A549 (cell line): ENCODE measurements around the gene SIM1. TPM values are rescaled to one million over a fixed set of nuclear protein-coding genes. Genes with fewer than 3 reads are reported as not detected.

Source experiments
- ATAC-seq, 2 experiments: fragments of 200-7000 bp in 1 of 2; fragments of >200 bp in 1 of 2; cut with Nextera tagmentation in 1 of 2; cut with Tn5 transposase in 1 of 2; 3 replicates each; pipeline versions ENCODE4 v1.8.0 to v1.9.1; 2018 to 2020; ENCODE audit warnings: mild to moderate bottlenecking in 1 of 2, moderate library complexity in 1 of 2
- CTCF ChIA-PET: fragments of 300-600 bp; sonication (Branson Sonifier 250); formaldehyde crosslinking; extraction: SDS; loops from one replicate; lab custom pipeline; 2021; ENCODE audit warnings: antibody characterized with exemption, inconsistent platforms; lab: Yijun Ruan, JAX
- POLR2A ChIA-PET: fragments of 350-600 bp; formaldehyde crosslinking; extraction: SDS; loops from one replicate; lab custom pipeline; 2021; ENCODE audit warnings: antibody characterized with exemption, inconsistent platforms; lab: Yijun Ruan, JAX
- DNase-seq, 2 experiments: peaks; one replicate each; pipeline versions ENCODE4 v3.0.0 to v3.0.0-alpha.2; 2011 to 2016; ENCODE audit warnings: low read depth in 1 of 2, low spot score in 1 of 2
- FAIRE-seq: peaks from 2 replicates; lab custom pipeline; 2011; peaks lifted over from hg19 to GRCh38; lab: Jason Lieb, UNC
- H3K27ac ChIP-seq, 2 experiments: fragments of >200 bp; sonication (Bioruptor Twin); formaldehyde crosslinking; 3 replicates each; pipeline ENCODE4 v1.5.1; 2016 to 2017
- H3K4me1 ChIP-seq: fragments of >200 bp; sonication (Bioruptor Twin); formaldehyde crosslinking; 3 replicates; pipeline ENCODE4 v1.6.1; 2016
- H3K4me2 ChIP-seq: fragments of >200 bp; sonication (Bioruptor Twin); formaldehyde crosslinking; 3 replicates; pipeline ENCODE4 v1.6.1; 2016
- H3K4me3 ChIP-seq: fragments of >200 bp; sonication (Bioruptor Twin); formaldehyde crosslinking; 3 replicates; pipeline ENCODE4 v1.5.1; 2016
- H3K9me3 ChIP-seq: fragments of >200 bp; sonication (Bioruptor Twin); formaldehyde crosslinking; 3 replicates; pipeline ENCODE4 v1.6.1; 2016
- CHD4 ChIP-seq: fragments of 200-600 bp; sonication (generic); IDR thresholded peaks from 2 replicates; pipeline ENCODE4 v1.6.1; 2016; ENCODE audit warnings: antibody characterized with exemption, mild to moderate bottlenecking, borderline replicate concordance
- EHF ChIP-seq: fragments of 250-450 bp; sonication (Bioruptor Pico); IDR thresholded peaks from 2 replicates; pipeline ENCODE4 v1.5.0; 2020; ENCODE audit warnings: mild to moderate bottlenecking
- ESRRA ChIP-seq: fragments of 150-350 bp; IDR thresholded peaks from 2 replicates; pipeline ENCODE4 v1.6.1; 2014; ENCODE audit warnings: mild to moderate bottlenecking, low read length, borderline replicate concordance
- FOSL2 ChIP-seq, 2 experiments: fragments of 450-650 bp in 1 of 2; fragments of >200 bp in 1 of 2; sonication (Bioruptor Twin) in 1 of 2; formaldehyde crosslinking; IDR thresholded peaks; 2 replicates each; pipeline versions ENCODE4 v1.5.0 to v1.6.1; 2016 to 2020; ENCODE audit warnings: mild to moderate bottlenecking in 1 of 2, moderate library complexity in 1 of 2
- GATA3 ChIP-seq: IDR thresholded peaks from 2 replicates; pipeline ENCODE4 v1.6.1; 2012; ENCODE audit warnings: borderline replicate concordance
- HDAC2 ChIP-seq: fragments of 200-600 bp; sonication (generic); IDR thresholded peaks from 2 replicates; pipeline ENCODE4 v1.6.1; 2016
- HEYL ChIP-seq: fragments of 250-450 bp; sonication (Bioruptor Pico); IDR thresholded peaks from 2 replicates; pipeline ENCODE4 v1.8.0; 2021; ENCODE audit warnings: mild to moderate bottlenecking, moderate library complexity
- JUN ChIP-seq, 2 experiments: fragments of >200 bp; sonication (Bioruptor Twin); formaldehyde crosslinking; IDR thresholded peaks; 2 replicates in 1 of 2; 3 replicates in 1 of 2; pipeline ENCODE4 v1.6.1; 2016 to 2017
- MAFK ChIP-seq: fragments of 450-650 bp; IDR thresholded peaks from 2 replicates; pipeline ENCODE4 v1.6.1; 2014; ENCODE audit not compliant: partially characterized antibody
- MAZ ChIP-seq: fragments of 150-350 bp; IDR thresholded peaks from 2 replicates; pipeline ENCODE4 v1.6.1; 2014; ENCODE audit warnings: antibody characterized with exemption, low read depth, low read length, borderline replicate concordance
- MYC ChIP-seq: IDR thresholded peaks from 2 replicates; pipeline ENCODE4 v1.6.1; 2012; ENCODE audit warnings: mild to moderate bottlenecking, inconsistent platforms, low read length, improper control_type of control experiment, borderline replicate concordance
- PHF8 ChIP-seq: fragments of 200-600 bp; sonication (generic); IDR thresholded peaks from 2 replicates; pipeline ENCODE4 v1.6.1; 2016; ENCODE audit warnings: low read depth, mild to moderate bottlenecking, antibody characterized with exemption, moderate library complexity, borderline replicate concordance
- POLR2A ChIP-seq: IDR thresholded peaks from 2 replicates; pipeline ENCODE4 v1.6.1; 2012; ENCODE audit warnings: mild to moderate bottlenecking, low read length
- POLR2AphosphoS2 ChIP-seq: conservative IDR thresholded peaks from 2 replicates; pipeline ENCODE4 v1.6.1; 2012; ENCODE audit warnings: low read length, improper control_type of control experiment, inconsistent platforms
- RNF2 ChIP-seq: fragments of 200-600 bp; sonication (generic); IDR thresholded peaks from 2 replicates; pipeline ENCODE4 v1.6.1; 2016; ENCODE audit warnings: low read depth, mild to moderate bottlenecking, antibody characterized with exemption, moderate library complexity, borderline replicate concordance
- ZC3H11A ChIP-seq: fragments of 450-650 bp; IDR thresholded peaks from 2 replicates; pipeline ENCODE4 v1.6.1; 2014; ENCODE audit warnings: antibody characterized with exemption, mild to moderate bottlenecking
- ZNF302 ChIP-seq: fragments of 250-450 bp; sonication (Bioruptor Pico); IDR thresholded peaks from 2 replicates; pipeline ENCODE4 v1.9.0; 2021; ENCODE audit warnings: inconsistent platforms, mild to moderate bottlenecking, moderate library complexity
- WGBS: methylation state at CpG from one replicate; pipeline ENCODE4 v1.1.6; 2017; ENCODE audit errors: missing lambda C conversion rate; 5-methylcytosine and 5-hydroxymethylcytosine counted together
- polyA plus RNA-seq, 4 experiments: library from polyadenylated mRNA; depleted of rRNA in 3 of 4; stranded (reverse); fragments of >200 nt; fragmentation: RNase III in 1 of 4; extraction: RNeasy Plus Mini Kit Qiagen cat#74134 plus additional on column Dnase treatment in 1 of 4; gene quantifications; 2 replicates in 3 of 4; 3 replicates in 1 of 4; pipeline ENCODE4 v1.2.3, GENCODE V29; 2011 to 2017
- TF ChIP-seq, protein P1 (sequence below): IDR thresholded peaks from 2 replicates; pipeline ENCODE4 v1.6.1; 2012
- TF ChIP-seq, protein P2 (sequence below): fragments of 450-650 bp; IDR thresholded peaks from 2 replicates; pipeline ENCODE4 v1.6.1; 2014; ENCODE audit warnings: antibody characterized with exemption
- TF ChIP-seq, protein P3 (sequence below): fragments of 150-350 bp; IDR thresholded peaks from 2 replicates; pipeline ENCODE4 v1.6.1; 2014; ENCODE audit warnings: low read depth, mild to moderate bottlenecking, low read length
- TF ChIP-seq, protein P4 (sequence below): fragments of >200 bp; sonication (Bioruptor Twin); formaldehyde crosslinking; IDR thresholded peaks from 3 replicates; pipeline ENCODE4 v1.6.1; 2016
- TF ChIP-seq, protein P5 (sequence below): fragments of 250-450 bp; sonication (Bioruptor Pico); IDR thresholded peaks from 2 replicates; pipeline ENCODE4 v1.5.0; 2021; ENCODE audit warnings: mild to moderate bottlenecking, moderate library complexity, borderline replicate concordance
- TF ChIP-seq, protein P6 (sequence below): fragments of >200 bp; sonication (Bioruptor Twin); formaldehyde crosslinking; IDR thresholded peaks from 3 replicates; pipeline ENCODE4 v1.5.1; 2016
- TF ChIP-seq, protein P7 (sequence below): IDR thresholded peaks from 2 replicates; pipeline ENCODE4 v1.6.1; 2012

The SIM1 gene
- polyA plus RNA-seq, 2 of the 4 experiments (the other 2 are of a cell fraction), result not detected

DNA sequence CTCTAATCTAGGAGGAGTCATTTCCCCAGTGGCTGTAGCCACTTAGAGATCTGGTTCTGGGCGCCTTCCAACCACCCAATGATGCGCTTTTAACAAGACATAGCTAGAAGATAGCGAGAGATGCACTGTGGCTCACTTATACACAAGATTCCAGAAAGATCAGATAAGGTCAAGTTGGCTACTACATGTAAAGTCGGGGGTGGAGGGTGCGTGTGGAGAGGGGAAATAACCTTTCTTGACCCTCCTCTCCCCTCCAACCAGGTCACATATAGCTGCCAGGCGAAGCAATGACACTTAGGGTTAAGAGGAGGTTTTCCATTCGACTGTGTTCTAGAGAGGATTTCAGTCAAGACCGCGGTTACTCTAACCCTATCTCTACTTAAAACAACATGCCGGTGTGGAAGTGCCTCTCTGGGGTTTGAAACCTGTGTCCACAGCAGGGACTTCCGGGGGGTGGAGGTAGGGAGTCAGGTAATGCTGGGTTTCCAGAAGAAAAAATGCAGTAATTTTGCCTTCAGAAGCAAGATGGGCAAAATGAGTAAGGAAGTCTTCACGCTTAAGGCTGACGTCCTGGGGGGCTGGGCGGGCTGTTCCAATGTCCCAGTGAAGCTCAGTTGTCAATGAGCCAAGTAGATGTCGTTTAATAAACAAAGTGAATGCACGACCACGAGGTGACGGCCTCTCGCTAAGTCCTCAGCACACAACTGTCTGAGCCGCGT lies 1.8 kb upstream of the SIM1 start:
- H3K4me2 ChIP-seq, result no peak overlapping the region
- TF ChIP-seq POLR2AphosphoS2 (no peak), MAFK (no peak), GATA3 (no peak), ESRRA (no peak), RNF2 (no peak), HEYL (CRISPR knock-in tag) (no peak), MYC (no peak), JUN (IDR thresholded peaks at IDR 0.05) (no peak), MAZ (no peak), PHF8 (no peak)
- TF ChIP-seq, protein P1, sequence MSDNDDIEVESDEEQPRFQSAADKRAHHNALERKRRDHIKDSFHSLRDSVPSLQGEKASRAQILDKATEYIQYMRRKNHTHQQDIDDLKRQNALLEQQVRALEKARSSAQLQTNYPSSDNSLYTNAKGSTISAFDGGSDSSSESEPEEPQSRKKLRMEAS, result no peak
- TF ChIP-seq, protein P2, sequence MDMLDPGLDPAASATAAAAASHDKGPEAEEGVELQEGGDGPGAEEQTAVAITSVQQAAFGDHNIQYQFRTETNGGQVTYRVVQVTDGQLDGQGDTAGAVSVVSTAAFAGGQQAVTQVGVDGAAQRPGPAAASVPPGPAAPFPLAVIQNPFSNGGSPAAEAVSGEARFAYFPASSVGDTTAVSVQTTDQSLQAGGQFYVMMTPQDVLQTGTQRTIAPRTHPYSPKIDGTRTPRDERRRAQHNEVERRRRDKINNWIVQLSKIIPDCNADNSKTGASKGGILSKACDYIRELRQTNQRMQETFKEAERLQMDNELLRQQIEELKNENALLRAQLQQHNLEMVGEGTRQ, result no peak
- TF ChIP-seq, protein P3, sequence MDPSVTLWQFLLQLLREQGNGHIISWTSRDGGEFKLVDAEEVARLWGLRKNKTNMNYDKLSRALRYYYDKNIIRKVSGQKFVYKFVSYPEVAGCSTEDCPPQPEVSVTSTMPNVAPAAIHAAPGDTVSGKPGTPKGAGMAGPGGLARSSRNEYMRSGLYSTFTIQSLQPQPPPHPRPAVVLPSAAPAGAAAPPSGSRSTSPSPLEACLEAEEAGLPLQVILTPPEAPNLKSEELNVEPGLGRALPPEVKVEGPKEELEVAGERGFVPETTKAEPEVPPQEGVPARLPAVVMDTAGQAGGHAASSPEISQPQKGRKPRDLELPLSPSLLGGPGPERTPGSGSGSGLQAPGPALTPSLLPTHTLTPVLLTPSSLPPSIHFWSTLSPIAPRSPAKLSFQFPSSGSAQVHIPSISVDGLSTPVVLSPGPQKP, result no peak
- WGBS, result 73% methylated on average over 21 of the region's 21 CpGs
- H3K9me3 ChIP-seq, result no peaks in the 10 kb centered on the region
- ChIA-PET POLR2A (no interaction called here), CTCF (interaction anchor here (1.0 kb wide), 1 partner anchor 350 kb away, joined by 5 read pairs; no protein-coding TSS in a partner anchor)
- FAIRE-seq (no peak), DNase-seq (no peak), ATAC-seq (no peak)
- peaks cover 5% of the 10 kb centered on the region; the same call in 2 of the 3 replicates for H3K4me1 ChIP-seq
- H3K4me3 ChIP-seq, result no peak overlapping the region
- no peak overlapping the region for H3K27ac ChIP-seq

DNA sequence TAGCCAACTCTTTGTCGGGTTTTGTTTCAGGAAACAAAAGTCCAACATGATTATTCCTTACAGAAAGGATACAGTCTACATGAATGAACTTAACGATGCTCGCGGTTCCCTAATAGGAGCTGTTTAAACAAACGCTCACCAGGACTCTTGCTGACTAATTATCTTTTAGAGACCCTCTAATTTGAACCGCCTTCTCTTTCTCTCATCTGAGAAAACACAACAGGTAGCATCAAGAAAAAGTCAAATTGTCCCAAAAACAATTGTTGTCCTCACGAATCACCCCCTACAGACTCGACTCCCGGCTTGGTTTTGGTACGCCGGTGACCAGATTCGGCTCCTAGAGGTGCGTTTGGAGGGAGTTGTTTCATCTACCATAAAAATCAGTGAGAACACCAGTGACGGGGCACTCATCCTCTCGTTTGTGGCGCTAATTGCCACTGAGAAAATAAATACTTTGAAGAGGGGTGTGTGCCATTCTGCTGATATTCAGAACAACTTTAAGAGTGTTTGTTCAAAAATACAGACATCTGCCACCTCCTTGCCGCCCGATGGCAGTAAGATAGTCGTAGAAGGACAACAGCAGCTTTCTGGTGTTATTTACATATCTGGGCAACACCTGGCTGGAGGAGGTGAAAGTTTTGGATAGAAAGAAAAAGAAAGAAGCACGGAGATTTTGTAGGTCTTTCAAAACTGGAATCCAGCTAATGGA lies 1.1 kb upstream of the SIM1 start:
- CTCF ChIA-PET, result interaction anchor here (1.0 to 1.7 kb wide), 2 partner anchors 349 to 359 kb away, joined by 5 read pairs; no protein-coding TSS in a partner anchor
- Histone ChIP-seq H3K4me1 (peaks cover 6% of the 10 kb centered on the region; the same call in 2 of the 3 replicates), H3K4me2 (no peak overlapping the region), H3K4me3 (no peak overlapping the region), H3K27ac (no peak overlapping the region), H3K9me3 (no peaks in the 10 kb centered on the region)
- ATAC-seq (no peak), FAIRE-seq (no peak), DNase-seq (no peak)
- WGBS, result 90% methylated on average over 20 of the region's 20 CpGs
- POLR2A ChIA-PET, result no interaction called here
- no peak for TF ChIP-seq ZNF302
- TF ChIP-seq, protein P4, sequence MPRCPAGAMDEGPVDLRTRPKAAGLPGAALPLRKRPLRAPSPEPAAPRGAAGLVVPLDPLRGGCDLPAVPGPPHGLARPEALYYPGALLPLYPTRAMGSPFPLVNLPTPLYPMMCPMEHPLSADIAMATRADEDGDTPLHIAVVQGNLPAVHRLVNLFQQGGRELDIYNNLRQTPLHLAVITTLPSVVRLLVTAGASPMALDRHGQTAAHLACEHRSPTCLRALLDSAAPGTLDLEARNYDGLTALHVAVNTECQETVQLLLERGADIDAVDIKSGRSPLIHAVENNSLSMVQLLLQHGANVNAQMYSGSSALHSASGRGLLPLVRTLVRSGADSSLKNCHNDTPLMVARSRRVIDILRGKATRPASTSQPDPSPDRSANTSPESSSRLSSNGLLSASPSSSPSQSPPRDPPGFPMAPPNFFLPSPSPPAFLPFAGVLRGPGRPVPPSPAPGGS, result no peak
- TF ChIP-seq, protein P2, result no peak
- no peak for TF ChIP-seq MAZ
- TF ChIP-seq FOSL2 (IDR thresholded peaks at IDR 0.05), result no peak
- TF ChIP-seq FOSL2 (CRISPR knock-in tag; IDR thresholded peaks at IDR 0.05), result no peak
- TF ChIP-seq HDAC2, result no peak
- no peak for TF ChIP-seq POLR2A
- TF ChIP-seq, protein P5, sequence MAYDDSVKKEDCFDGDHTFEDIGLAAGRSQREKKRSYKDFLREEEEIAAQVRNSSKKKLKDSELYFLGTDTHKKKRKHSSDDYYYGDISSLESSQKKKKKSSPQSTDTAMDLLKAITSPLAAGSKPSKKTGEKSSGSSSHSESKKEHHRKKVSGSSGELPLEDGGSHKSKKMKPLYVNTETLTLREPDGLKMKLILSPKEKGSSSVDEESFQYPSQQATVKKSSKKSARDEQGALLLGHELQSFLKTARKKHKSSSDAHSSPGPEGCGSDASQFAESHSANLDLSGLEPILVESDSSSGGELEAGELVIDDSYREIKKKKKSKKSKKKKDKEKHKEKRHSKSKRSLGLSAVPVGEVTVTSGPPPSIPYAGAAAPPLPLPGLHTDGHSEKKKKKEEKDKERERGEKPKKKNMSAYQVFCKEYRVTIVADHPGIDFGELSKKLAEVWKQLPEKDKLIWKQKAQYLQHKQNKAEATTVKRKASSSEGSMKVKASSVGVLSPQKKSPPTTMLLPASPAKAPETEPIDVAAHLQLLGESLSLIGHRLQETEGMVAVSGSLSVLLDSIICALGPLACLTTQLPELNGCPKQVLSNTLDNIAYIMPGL, result no peak
- TF ChIP-seq, protein P6, sequence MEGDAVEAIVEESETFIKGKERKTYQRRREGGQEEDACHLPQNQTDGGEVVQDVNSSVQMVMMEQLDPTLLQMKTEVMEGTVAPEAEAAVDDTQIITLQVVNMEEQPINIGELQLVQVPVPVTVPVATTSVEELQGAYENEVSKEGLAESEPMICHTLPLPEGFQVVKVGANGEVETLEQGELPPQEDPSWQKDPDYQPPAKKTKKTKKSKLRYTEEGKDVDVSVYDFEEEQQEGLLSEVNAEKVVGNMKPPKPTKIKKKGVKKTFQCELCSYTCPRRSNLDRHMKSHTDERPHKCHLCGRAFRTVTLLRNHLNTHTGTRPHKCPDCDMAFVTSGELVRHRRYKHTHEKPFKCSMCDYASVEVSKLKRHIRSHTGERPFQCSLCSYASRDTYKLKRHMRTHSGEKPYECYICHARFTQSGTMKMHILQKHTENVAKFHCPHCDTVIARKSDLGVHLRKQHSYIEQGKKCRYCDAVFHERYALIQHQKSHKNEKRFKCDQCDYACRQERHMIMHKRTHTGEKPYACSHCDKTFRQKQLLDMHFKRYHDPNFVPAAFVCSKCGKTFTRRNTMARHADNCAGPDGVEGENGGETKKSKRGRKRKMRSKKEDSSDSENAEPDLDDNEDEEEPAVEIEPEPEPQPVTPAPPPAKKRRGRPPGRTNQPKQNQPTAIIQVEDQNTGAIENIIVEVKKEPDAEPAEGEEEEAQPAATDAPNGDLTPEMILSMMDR, result no peak
- no peak for TF ChIP-seq CHD4
- TF ChIP-seq ZC3H11A, result no peak
- no peak for TF ChIP-seq EHF
- TF ChIP-seq, protein P7, sequence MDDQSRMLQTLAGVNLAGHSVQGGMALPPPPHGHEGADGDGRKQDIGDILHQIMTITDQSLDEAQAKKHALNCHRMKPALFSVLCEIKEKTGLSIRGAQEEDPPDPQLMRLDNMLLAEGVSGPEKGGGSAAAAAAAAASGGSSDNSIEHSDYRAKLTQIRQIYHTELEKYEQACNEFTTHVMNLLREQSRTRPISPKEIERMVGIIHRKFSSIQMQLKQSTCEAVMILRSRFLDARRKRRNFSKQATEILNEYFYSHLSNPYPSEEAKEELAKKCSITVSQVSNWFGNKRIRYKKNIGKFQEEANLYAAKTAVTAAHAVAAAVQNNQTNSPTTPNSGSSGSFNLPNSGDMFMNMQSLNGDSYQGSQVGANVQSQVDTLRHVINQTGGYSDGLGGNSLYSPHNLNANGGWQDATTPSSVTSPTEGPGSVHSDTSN, result no peak
- TF ChIP-seq, protein P3, result no peak
